ENCODE results near the gene ZNF234.

DNA sequence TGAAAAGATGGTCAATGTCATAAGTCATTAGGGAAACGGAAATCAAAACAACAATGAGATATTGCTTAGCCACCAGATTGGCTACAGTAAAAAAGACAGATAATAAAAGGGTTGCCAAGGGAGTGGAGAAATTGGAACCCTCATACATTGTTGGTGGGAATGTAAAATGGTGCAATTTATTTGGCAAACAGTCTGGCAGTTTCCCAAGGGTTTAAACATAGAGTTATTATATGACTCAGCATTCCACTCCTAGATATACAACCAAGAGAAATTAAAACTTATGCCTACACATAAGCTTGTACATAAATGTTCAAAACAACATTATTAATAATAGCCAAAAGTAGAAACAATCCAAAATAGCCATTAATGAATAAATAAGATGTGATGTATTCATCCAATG is 61.1 kb downstream of the ZNF234 start:
- TF ChIP-seq CTCF (IDR thresholded peaks at IDR 0.05) (no peak), POLR2AphosphoS5 (IDR thresholded peaks at IDR 0.05) (no peak), EP300 (IDR thresholded peaks at IDR 0.05) (no peak), POLR2A (IDR thresholded peaks at IDR 0.05) (no peak)

Measured in gastroesophageal sphincter (tissue), 3 donors.